Measurements from ENCODE around the gene ITIH3.

- TF ChIP-seq, protein P1, sequence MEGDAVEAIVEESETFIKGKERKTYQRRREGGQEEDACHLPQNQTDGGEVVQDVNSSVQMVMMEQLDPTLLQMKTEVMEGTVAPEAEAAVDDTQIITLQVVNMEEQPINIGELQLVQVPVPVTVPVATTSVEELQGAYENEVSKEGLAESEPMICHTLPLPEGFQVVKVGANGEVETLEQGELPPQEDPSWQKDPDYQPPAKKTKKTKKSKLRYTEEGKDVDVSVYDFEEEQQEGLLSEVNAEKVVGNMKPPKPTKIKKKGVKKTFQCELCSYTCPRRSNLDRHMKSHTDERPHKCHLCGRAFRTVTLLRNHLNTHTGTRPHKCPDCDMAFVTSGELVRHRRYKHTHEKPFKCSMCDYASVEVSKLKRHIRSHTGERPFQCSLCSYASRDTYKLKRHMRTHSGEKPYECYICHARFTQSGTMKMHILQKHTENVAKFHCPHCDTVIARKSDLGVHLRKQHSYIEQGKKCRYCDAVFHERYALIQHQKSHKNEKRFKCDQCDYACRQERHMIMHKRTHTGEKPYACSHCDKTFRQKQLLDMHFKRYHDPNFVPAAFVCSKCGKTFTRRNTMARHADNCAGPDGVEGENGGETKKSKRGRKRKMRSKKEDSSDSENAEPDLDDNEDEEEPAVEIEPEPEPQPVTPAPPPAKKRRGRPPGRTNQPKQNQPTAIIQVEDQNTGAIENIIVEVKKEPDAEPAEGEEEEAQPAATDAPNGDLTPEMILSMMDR (conservative IDR thresholded peaks at IDR 0.05 in 1 of 2, IDR thresholded peaks at IDR 0.05 in 1 of 2; ENCODE audit: extremely low read depth in 1 of 2, insufficient read depth in 1 of 2, low read depth in 1 of 2, low read length in 2 of 2): no peak
- no peak for TF ChIP-seq EZH2 (IDR thresholded peaks at IDR 0.05; ENCODE audit: borderline replicate concordance, low read length)
These were observed 23.3 kb upstream of the ITIH3 start for GRCh38 chr3:52771334-52771681.
